HepG2 (cell line): ENCODE results near the gene AXIN2. TPM values are rescaled to one million over a fixed set of nuclear protein-coding genes. Genes with fewer than 3 reads are reported as not detected.
A peak's percentile ranks its signal among the peaks of the same experiment; 100 is the strongest.

ENCODE experiments used
- HNRNPK ChIP-seq: fragments of 200-400 bp; formaldehyde crosslinking; IDR thresholded peaks from 2 replicates; pipeline ENCODE4 v1.6.1; 2018; ENCODE audit warnings: low read length, low read depth, moderate library complexity, mild to moderate bottlenecking; ENCODE audit not compliant: poor library complexity, severe bottlenecking
- TBX2 ChIP-seq: sonication (generic); formaldehyde crosslinking; IDR thresholded peaks from 2 replicates; pipeline ENCODE4 v1.5.0; 2020; ENCODE audit warnings: missing genetic modification reagents, mild to moderate bottlenecking, borderline replicate concordance
- ZNF253 ChIP-seq: sonication (generic); formaldehyde crosslinking; IDR thresholded peaks from 2 replicates; pipeline ENCODE4 v1.8.0; 2022; ENCODE audit warnings: mild to moderate bottlenecking, missing genetic modification reagents, borderline replicate concordance
- ZNF878 ChIP-seq: sonication (generic); formaldehyde crosslinking; IDR thresholded peaks from 2 replicates; pipeline ENCODE4 v1.8.1; 2023; ENCODE audit warnings: mild to moderate bottlenecking, missing genetic modification reagents, moderate library complexity
- polyA plus RNA-seq, 8 experiments: library from polyadenylated mRNA; depleted of rRNA in 3 of 8; stranded (reverse) in 7 of 8; unstranded in 1 of 8; fragments of >200 nt; fragmentation: Illumina TruSeq in 4 of 8; extraction: Trizol in 4 of 8; gene quantifications; 2 replicates each; pipeline versions ENCODE4 v1.2.1 to v1.2.3, GENCODE V29; 2011 to 2016; ENCODE audit warnings: low read depth in 4 of 8, missing spikeins in 1 of 8, mixed read lengths in 1 of 8; ENCODE audit not compliant: insufficient read depth in 1 of 8
- total RNA-seq, 5 experiments: library from RNA; depleted of rRNA; stranded (reverse); fragments of >200 nt; fragmentation: Illumina TruSeq; extraction: Trizol; gene quantifications; 2 replicates each; pipeline ENCODE4 v1.2.3, GENCODE V29; 2016; ENCODE audit warnings: low read depth in 1 of 5
- TF ChIP-seq, protein P1 (sequence below): sonication (generic); formaldehyde crosslinking; IDR thresholded peaks from 2 replicates; pipeline ENCODE4 v1.8.0; 2022; ENCODE audit warnings: missing genetic modification reagents, mild to moderate bottlenecking, moderate library complexity, borderline replicate concordance
- TF ChIP-seq, protein P2 (sequence below): sonication (generic); formaldehyde crosslinking; IDR thresholded peaks from 2 replicates; pipeline ENCODE4 v1.4.0; 2020; ENCODE audit warnings: mild to moderate bottlenecking, missing genetic modification reagents, borderline replicate concordance

Gene AXIN2
- total and polyA plus RNA-seq, 2 of the 13 experiments (the other 11 are each of a cell fraction or from before 2014, with no cell fraction given): 58.6 to 63.4 TPM

DNA sequence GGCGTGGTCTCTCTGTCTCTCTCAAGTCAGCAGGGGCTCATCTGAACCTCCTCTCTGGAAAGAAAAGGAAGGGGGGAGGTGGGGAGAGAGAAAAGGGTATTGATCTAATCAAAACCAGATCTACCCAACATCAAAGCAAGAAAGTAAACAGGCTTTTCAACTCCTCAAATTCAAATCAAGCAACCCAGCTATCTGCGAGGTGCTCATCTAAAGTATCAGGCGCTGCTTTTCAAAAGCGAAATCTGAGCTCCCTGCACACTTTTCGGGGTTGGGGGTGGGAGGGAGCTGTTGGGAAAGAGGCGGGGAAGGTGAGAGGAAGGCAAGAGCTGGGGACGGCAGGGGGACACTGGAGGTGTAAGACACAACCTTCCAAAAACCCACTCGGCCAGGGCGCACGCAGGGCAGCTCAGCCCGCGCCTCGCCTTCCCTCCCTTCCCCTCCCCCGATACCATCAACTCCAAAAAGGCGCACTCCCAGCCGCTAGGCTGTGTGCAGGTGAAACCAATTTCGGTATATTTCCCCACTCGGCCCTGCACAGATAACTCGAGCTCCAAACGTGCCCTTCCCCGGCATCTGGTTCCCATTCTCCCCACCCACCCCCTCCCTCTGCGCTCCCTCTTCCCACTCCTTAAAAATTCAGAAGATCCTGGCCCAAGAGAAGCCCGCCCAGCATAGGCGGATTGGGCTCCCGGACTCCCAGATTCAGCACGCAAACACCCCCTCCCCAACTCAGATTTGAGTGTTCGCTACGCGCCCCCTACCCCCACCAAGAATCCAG is 2.6 kb downstream of the AXIN2 start (continued):
- TF ChIP-seq, protein P1, sequence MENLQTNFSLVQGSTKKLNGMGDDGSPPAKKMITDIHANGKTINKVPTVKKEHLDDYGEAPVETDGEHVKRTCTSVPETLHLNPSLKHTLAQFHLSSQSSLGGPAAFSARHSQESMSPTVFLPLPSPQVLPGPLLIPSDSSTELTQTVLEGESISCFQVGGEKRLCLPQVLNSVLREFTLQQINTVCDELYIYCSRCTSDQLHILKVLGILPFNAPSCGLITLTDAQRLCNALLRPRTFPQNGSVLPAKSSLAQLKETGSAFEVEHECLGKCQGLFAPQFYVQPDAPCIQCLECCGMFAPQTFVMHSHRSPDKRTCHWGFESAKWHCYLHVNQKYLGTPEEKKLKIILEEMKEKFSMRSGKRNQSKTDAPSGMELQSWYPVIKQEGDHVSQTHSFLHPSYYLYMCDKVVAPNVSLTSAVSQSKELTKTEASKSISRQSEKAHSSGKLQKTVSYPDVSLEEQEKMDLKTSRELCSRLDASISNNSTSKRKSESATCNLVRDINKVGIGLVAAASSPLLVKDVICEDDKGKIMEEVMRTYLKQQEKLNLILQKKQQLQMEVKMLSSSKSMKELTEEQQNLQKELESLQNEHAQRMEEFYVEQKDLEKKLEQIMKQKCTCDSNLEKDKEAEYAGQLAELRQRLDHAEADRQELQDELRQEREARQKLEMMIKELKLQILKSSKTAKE: no peak
- TF ChIP-seq, protein P2, sequence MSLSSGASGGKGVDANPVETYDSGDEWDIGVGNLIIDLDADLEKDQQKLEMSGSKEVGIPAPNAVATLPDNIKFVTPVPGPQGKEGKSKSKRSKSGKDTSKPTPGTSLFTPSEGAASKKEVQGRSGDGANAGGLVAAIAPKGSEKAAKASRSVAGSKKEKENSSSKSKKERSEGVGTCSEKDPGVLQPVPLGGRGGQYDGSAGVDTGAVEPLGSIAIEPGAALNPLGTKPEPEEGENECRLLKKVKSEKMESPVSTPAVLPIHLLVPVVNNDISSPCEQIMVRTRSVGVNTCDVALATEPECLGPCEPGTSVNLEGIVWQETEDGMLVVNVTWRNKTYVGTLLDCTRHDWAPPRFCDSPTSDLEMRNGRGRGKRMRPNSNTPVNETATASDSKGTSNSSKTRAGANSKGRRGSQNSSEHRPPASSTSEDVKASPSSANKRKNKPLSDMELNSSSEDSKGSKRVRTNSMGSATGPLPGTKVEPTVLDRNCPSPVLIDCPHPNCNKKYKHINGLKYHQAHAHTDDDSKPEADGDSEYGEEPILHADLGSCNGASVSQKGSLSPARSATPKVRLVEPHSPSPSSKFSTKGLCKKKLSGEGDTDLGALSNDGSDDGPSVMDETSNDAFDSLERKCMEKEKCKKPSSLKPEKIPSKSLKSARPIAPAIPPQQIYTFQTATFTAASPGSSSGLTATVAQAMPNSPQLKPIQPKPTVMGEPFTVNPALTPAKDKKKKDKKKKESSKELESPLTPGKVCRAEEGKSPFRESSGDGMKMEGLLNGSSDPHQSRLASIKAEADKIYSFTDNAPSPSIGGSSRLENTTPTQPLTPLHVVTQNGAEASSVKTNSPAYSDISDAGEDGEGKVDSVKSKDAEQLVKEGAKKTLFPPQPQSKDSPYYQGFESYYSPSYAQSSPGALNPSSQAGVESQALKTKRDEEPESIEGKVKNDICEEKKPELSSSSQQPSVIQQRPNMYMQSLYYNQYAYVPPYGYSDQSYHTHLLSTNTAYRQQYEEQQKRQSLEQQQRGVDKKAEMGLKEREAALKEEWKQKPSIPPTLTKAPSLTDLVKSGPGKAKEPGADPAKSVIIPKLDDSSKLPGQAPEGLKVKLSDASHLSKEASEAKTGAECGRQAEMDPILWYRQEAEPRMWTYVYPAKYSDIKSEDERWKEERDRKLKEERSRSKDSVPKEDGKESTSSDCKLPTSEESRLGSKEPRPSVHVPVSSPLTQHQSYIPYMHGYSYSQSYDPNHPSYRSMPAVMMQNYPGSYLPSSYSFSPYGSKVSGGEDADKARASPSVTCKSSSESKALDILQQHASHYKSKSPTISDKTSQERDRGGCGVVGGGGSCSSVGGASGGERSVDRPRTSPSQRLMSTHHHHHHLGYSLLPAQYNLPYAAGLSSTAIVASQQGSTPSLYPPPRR (CRISPR knock-in tag): 0 out of 2 replicates have a peak, but pooled peaks have one; percentile 26
- no peak for TF ChIP-seq ZNF253 (CRISPR knock-in tag)
- no peak for TF ChIP-seq ZNF878 (CRISPR knock-in tag)
- TF ChIP-seq TBX2 (CRISPR knock-in tag): no peak
- TF ChIP-seq HNRNPK: peak; percentile 24
- TF ChIP-seq, all 625 proteins: peak for 38
